MM.1S (cell line): ENCODE measurements around the gene CAMKK1.

Source experiments
- CTCF ChIP-seq: fragments of 300-600 bp; sonication (generic); IDR thresholded peaks from 2 replicates; pipeline ENCODE4 v1.5.1; 2016; ENCODE audit warnings: antibody characterized with exemption, low read length, mixed read lengths
- EZH2 ChIP-seq: fragments of 300-600 bp; sonication (generic); optimal IDR thresholded peaks from 2 replicates; pipeline ENCODE3; 2017; ENCODE audit warnings: low read depth, mild to moderate bottlenecking, antibody characterized with exemption, low read length, mixed read lengths
- EZH2phosphoT487 ChIP-seq: fragments of 300-600 bp; sonication (generic); IDR thresholded peaks from 2 replicates; pipeline ENCODE4 v1.6.1; 2018; ENCODE audit warnings: antibody characterized with exemption, low read length

DNA sequence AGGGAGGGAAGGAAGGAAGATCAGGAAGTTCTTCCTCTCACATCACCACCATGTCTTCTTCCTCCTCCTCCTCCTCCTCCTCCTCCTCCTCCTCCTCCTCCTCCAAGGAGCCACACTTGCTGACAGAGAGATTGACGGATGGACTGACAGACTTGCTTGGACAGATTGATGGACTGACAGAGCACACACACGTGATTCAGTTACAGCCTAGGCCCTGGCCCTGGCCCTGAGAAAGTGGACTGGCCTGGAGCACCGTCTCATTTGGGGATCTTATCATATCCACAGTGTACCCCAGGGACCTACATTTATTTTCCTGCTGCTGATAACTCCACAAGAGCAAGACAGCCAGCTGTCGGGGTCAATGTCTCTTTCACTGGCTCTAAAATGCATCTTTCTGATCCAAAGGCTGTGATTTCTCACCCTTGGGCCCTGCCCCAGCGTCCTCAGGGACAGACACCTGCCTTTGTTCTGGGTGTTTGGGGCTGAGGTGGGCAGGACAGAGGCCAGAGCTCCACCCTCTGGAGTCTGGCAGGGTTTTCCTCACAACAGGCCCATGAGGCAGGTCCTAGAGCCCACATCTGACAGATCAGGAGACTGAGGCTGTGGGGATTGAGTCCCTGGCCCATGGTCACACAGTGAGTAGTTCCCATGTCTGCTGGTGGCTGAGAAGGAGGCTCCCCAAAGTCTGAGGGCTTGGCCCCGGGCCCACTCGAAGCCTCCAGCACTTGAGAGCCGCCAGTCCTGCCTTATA lies 25.7 kb upstream of the CAMKK1 start:
- TF ChIP-seq CTCF (no peak), EZH2 (no peak), EZH2phosphoT487 (no peak)
